NCI-H1694 (cell line): ENCODE results near the gene IQSEC1.
A peak's percentile ranks its signal among the peaks of the same experiment; 100 is the strongest.

ENCODE experiments used
- DNase-seq: peaks from one replicate; lab custom pipeline; 2025; lab: John Stamatoyannopoulos, UW

IQSEC1 gene

GRCh38 chr3:12934431-12934830 is 138.8 kb downstream of the IQSEC1 start:
- DNase-seq: no peak

DNA sequence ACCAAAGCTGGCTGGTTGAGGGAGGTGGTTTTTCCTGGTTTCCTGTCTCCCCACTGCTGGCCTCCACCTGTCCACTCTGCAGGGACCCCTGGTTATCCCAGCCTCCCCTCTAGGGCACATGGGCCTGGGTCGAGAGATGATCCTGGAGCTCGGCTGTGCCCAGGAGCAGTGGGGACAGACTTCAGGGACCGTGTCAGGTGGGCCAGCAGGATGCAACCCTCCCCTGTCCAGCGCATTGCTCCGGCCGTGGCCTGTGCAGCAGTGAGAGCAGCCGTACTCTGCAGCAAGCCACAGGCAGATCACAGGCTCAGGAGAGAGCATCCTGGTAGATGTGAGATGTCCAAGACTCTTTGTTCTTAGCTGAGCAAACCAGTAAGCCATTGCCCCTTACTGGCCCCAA is 139.3 kb downstream of the IQSEC1 start:
- no peak for DNase-seq

- DNase-seq: no peak
Observed at GRCh38 chr3:12932754-12933153, 140.5 kb downstream of the IQSEC1 start.

- DNase-seq: no peak
Observed at GRCh38 chr3:12932347-12932746, 140.9 kb downstream of the IQSEC1 start.

DNA sequence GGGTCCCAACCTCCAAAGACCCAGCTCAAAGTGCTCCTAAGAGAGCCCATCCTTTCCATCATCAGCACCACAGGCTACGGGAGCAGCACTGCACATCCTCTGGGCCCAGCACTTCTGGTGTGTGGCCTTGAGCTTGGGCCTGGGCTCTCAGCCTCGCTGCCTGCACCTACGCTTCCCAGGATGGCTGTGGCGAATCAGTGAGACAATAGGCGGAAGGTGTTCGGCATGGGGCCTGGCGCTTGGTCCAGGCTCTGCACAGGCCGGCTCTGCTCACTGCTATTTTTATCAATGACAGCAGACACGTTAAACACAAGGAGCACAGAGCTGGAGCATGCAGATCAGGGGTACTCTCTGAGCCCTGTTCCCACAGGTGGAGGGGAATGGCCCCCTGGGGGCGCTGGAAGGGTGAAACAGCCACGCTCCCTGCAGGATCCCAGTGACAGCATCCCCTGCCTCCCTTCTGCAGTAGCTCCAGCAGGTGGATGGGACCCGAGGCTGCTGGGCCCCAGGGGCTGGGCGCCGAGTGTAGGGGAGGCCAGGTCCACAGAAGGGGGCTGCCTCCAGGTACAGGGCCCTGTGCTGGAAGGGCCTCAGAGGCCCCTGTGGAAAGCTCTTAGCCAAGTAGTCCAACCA is 141.8 kb downstream of the IQSEC1 start:
- DNase-seq: no peak

- DNase-seq: no peak
Observed at GRCh38 chr3:12929801-12930200, 143.4 kb downstream of the IQSEC1 start.

DNA sequence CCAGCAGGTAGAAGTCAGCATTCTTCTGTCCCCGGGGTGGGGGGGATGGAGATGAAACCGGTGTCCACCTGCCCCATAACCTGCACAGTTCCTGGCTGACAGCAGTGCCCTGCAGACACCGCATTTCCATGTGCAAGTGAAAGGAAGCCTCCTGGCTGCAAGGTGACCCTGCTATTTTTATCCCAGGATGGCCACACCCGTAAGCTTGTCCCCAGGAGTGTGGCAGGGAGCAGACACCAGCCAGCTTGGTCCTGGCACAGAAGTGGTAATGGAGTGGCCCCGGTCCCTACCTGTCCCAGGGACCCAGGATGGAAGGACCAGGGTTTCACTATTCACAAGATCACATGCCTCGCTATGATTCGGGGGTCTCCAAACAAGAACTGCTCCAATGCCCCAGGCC is 146.6 kb downstream of the IQSEC1 start:
- DNase-seq: no peak

DNA sequence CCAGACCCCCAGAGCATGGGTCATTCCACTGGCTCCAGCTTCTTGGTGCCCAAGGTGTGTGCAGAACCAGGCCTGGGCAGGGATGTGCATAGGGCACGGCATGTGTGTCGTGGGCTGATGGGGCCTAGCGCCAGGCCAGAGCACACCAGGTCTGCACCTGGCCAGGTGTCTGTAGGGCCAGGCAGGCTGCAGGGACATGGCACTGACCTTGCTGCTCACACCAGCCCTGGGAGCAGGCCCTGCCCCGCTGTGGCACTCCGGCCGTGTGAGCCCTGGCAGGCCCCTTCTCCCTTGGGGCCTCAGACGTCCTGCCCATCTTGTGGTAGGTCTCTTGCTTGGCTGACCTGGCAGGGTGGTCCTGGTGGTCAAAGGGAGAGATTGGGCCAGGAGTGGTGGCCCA is 147.6 kb downstream of the IQSEC1 start:
- DNase-seq: no peak

DNA sequence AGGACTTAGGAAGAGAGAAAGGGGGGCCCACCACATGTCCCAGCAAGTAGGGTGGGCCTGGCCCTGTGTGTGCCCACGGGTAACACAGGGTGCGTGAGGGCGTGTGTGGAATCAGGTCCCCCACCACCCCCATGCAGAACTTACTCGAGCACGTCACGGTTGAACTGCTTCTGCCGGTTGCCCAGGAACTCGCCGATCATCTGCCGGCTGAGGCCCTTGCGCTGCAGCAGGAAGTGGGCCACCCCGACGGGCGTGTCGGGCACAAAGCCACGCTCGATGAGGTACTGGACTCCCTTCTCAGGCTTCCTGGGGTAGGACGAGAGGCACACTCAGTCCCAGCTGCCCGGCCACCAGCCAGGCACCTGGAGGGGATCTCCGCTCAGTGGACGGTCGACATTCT is 148.8 kb downstream of the IQSEC1 start:
- DNase-seq: no peak

DNA sequence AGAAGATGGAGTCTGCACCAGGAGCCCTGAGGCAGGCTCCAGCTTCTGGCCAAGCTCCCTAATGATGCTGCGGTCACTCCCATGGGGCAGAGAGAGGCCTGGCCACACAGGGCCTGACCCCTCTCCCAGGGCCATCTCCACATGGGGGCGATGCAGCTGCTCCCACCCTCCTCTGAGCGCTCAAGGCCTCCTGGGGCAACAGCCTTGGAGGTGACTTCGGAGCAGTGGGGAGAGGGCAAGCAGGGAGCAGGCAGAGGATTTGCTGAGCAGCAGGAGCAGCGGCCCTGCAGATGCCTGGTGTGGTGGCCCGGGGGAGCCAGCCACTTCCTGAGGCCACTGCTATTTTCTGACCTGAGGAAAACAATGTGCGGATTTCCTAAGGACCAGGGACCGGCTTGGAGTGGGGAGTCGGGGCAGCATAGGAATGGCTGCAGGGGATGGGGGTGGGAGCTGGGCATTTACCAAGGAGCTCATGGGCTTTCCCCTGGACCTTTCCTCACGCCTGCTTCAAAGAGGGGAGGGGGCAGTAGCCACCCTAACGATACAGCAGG is 150.3 kb downstream of the IQSEC1 start:
- no peak for DNase-seq

- DNase-seq: peak; percentile 23
Observed at GRCh38 chr3:12922306-12922705, 150.9 kb downstream of the IQSEC1 start.

GRCh38 chr3:12921736-12922135 is 151.5 kb downstream of the IQSEC1 start:
- DNase-seq: no peak

DNA sequence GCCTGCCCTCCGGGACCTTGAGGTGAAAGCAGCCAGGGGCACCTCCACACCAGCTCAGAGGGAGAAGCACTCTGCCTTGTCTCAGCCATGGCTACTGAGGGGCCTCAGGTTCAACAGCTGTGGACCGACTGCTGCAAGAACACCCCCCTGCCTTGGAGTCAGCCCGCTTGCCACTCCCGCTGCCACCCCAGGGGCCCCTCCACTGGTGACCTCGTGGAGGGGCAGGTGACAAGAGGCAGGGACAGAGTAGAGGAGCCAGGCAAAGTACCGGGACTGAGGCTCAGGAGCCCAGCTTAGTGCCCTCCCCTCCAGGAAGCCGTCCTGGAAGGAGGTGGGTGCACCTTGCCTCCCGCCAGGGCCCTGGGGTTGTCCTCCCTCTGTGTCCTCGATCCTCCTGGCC is 152.3 kb downstream of the IQSEC1 start:
- DNase-seq: no peak

DNA sequence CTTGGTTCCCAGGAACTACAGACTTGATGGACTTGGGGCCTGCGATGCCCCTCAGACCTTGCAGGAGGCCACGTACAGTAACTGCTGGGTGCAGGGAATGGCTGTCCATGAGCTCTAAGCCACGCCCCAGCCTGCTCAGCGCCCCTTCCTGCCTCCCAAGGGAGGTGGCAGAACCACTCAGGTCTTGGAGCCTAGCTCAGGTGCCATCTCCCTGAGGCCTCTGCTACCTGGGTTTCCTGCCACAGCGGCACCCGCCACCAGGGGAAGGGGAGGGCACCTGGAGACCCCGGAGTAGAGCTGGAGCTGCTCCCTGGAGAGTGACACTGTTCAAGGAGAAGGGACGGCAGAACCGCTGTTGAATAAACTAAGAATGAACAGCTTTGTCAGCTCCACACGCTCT is 154.0 kb downstream of the IQSEC1 start:
- DNase-seq: no peak

DNA sequence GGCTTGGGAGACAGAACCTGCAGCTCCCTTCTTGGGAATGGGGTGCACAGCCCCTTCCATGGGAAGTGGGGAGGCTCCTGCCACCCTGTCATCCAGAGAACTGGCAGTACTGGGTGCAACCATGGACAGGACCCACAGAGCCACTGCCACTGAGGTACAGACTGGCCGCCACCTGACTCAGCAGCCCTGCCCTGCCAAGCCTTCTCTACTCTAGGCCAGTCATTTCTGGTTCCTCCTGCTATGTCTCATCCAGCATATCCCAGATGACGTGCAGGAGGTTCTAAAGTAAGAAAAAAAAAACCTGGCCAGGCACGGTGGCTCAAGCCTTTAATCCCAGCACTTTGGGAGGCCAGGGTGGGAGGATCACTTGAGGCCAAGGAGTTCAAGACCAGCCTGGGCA is 155.0 kb downstream of the IQSEC1 start:
- no peak for DNase-seq

DNA sequence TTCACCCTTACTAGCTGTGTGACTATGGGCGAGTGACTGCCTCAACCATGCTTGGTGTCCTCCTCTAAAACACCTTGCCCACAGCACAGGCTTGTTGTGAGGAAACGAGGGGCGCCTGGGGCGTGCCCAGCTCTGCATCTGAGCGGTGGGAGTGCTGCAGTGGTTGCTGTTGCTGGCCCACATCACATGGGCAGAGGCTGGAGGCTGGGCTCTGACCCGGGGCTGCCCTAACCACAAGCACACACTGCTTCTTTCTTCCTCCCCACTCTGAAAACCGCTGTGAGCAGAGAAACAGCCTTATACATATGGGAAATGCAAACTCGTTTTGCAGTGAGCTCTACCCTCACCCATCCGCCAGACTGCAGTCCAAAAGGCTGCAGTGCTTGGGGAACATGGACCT is 157.1 kb downstream of the IQSEC1 start:
- DNase-seq: no peak

DNA sequence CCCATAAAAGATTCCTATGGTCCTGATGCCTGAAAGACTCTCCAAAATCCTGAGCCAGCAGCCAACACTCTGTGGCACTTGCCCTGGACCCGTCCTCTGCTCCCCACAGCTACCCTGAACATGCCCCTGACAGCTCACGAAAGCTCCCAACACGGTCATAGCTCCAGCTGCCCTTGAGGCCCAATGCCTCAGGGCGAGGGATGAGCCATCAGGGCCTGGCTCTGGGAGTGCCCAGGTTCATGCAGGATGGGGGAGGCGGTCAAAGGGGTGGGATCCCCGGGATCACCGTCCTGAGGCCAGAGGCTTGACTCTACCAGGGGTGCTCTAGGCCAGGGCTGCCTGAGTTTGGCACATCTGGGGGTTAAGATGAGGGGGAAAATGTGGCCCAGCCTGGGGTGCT is 159.1 kb downstream of the IQSEC1 start:
- no peak for DNase-seq

GRCh38 chr3:12911881-12912415 is 161.3 kb downstream of the IQSEC1 start:
- DNase-seq: no peak

GRCh38 chr3:12910356-12911099 is 162.7 kb downstream of the IQSEC1 start:
- no peak for DNase-seq

GRCh38 chr3:12909710-12910109 is 163.5 kb downstream of the IQSEC1 start:
- no peak for DNase-seq

- DNase-seq: no peak
Observed at GRCh38 chr3:12908859-12909258, 164.4 kb downstream of the IQSEC1 start.

DNA sequence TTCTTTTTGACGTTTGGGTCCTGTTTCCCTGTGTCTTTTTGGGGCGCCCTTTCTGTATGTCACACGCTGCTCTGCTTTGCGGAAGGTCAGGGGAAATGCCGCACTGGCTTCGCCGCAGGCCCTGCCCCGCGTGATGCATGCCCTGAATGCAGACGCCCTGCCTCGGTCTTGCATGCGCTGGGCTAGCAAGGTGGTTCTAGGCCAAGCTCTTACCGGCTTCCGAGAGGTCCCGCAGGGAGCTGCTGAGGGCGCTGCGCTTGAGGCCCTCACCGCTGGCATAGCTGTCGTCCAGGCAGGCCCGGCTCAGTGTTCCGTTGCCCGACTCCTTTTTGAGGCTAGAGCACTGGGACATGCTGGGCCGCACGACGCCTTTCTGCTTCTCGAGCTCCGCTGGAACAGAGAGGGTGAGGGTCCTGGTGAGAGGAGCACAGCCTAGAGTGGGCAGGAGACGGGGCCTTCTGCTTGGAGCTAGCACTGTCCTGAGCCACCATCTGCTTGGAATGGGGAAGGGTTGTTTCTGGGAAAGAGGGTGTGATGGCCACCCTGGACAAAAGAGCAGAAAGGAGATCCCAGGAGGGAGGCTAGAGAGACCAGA is 165.0 kb downstream of the IQSEC1 start:
- DNase-seq: no peak

DNA sequence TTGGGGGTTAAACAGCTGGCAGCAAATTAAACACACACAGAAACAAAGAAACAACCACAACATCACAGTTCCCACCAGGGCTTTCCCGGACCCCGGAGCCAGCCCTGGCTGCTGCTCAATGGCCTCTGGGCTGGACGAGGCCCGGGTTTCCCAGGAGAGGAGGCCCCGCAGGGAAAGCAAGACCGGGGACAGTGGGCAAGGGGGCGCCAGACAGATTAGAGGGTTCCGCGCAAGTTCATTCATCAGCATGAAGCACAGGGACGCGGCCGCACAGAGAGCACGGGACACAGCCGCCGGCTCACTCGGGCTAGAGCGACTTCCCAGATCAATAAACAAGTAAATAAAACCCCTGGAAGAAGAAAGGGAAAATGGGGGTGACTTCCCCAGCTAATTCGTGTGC is 165.5 kb downstream of the IQSEC1 start:
- DNase-seq: no peak
